Measurements from ENCODE around the gene IL34. TPM values are rescaled to one million over a fixed set of nuclear protein-coding genes. Genes with fewer than 3 reads are reported as not detected.

IL34 gene
- total RNA-seq, 2 donors from 2014 or later, result 3.0 to 5.6 TPM

DNA sequence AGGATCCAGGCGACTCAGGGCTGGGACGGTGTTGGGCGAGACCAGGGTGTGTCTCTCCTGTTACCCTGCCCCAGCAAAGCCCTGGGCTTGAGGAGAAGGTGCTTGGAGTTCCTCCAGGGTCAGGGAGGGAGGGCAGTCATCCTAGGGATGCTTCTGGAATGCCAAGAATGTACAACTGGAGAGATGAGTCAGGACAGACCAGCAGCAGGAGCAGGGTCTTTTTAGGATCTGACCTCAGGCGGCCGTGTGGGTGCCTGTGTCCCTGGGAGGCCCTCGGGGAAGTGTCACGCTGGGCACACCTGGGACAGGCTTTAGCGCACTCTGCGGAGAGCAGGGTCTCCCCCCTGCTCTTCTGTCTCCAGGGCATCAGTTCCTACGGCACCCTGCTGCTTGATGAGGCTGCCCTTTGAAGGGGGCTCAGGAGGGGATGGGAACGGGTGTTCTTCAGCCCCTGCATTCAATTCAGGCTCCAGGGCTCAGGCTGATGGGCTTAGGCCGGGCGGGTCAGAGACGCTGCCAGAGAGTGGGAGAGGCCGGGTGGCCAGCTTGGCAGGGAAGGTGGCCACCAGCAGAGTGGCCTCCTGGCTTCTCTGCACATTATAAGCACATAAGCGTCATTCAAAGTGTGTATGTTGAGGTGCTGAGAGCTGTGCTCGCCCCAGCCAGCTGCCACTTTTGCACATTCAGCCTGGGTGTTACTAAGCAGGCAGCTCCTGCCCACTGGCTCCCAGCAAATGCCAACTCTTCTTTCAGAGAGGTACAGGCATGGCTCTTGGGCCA, 47.9 kb downstream of the IL34 start:
- TF ChIP-seq CTCF (conservative IDR thresholded peaks at IDR 0.05), result no peak
- no peak overlapping the region for H3K4me3 Mint-ChIP-seq
- H3K9me3 Mint-ChIP-seq, result no peaks in the 10 kb centered on the region
- peak; percentile 87 for DNase-seq
- WGBS, 2 experiments (ENCODE audit: insufficient coverage in 1 of 2, insufficient read length in 1 of 2), result 68 to 74% methylated on average over 10 to 17 of the region's 17 CpGs
- H3K36me3 ChIP-seq (ENCODE audit: control insufficient read depth, insufficient read depth, low read length), result peaks cover under 1% of the 10 kb centered on the region
- peaks cover 10% of the 10 kb centered on the region for H3K36me3 Mint-ChIP-seq (ENCODE audit: low read depth)
- H3K4me3 ChIP-seq (ENCODE audit: low read length), result no peak overlapping the region
- peak overlapping the region; percentile 74 for H3K27ac Mint-ChIP-seq
- peaks cover 10% of the 10 kb centered on the region for H3K4me1 ChIP-seq (ENCODE audit: control insufficient read depth, insufficient read depth, low read length)
- H3K4me1 Mint-ChIP-seq, result peaks cover 14% of the 10 kb centered on the region
- H3K9ac ChIP-seq (ENCODE audit: extremely low read depth, low read length, poor library complexity, severe bottlenecking), result no peak overlapping the region
- H3K27ac ChIP-seq (ENCODE audit: low read depth, low read length), result peak overlapping the region; percentile 88
- H3K27me3 ChIP-seq (ENCODE audit: control insufficient read depth, insufficient read depth, low read length, poor library complexity, severe bottlenecking), result no peaks in the 10 kb centered on the region
- H3K9me3 ChIP-seq (ENCODE audit: control insufficient read depth, low read length), result no peaks in the 10 kb centered on the region
- no peaks in the 10 kb centered on the region for H3K27me3 Mint-ChIP-seq (ENCODE audit: insufficient read depth)

DNA sequence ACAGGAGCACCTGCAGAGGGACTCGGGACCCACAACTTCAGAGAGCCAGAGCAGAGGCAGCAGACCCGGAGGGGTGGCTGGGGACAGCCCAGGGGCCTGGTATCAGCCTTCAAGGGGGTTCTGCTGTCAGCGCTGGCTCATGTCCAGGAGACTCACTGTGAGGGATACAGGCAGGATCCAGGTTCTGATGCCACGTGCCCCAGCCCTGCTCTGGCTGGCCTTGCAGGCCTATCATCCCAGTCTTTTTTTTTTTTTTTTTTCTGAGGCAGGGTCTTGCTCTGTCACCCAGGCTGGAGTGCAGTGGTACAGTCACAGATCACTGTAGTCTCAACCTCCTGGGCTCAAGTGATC, 48.5 kb downstream of the IL34 start:
- H3K9me3 ChIP-seq (ENCODE audit: control insufficient read depth, low read length), result no peaks in the 10 kb centered on the region
- no peaks in the 10 kb centered on the region for H3K27me3 ChIP-seq (ENCODE audit: control insufficient read depth, insufficient read depth, low read length, poor library complexity, severe bottlenecking)
- WGBS, 2 experiments (ENCODE audit: insufficient coverage in 1 of 2, insufficient read length in 1 of 2), result 89 to 97% methylated on average over 3 to 4 of the region's 4 CpGs
- peaks cover 14% of the 10 kb centered on the region for H3K4me1 Mint-ChIP-seq
- TF ChIP-seq CTCF (conservative IDR thresholded peaks at IDR 0.05), result no peak
- peak overlapping the region; percentile 74 for H3K27ac Mint-ChIP-seq
- peaks cover 3% of the 10 kb centered on the region for H3K36me3 ChIP-seq (ENCODE audit: control insufficient read depth, insufficient read depth, low read length)
- no peaks in the 10 kb centered on the region for H3K27me3 Mint-ChIP-seq (ENCODE audit: insufficient read depth)
- DNase-seq, result no peak
- H3K4me3 Mint-ChIP-seq, result no peak overlapping the region
- H3K27ac ChIP-seq (ENCODE audit: low read depth, low read length), result peak overlapping the region; percentile 88
- no peak overlapping the region for H3K4me3 ChIP-seq (ENCODE audit: low read length)
- H3K4me1 ChIP-seq (ENCODE audit: control insufficient read depth, insufficient read depth, low read length), result peaks cover 10% of the 10 kb centered on the region
- peaks cover 10% of the 10 kb centered on the region for H3K36me3 Mint-ChIP-seq (ENCODE audit: low read depth)
- H3K9ac ChIP-seq (ENCODE audit: extremely low read depth, low read length, poor library complexity, severe bottlenecking), result no peak overlapping the region
- H3K9me3 Mint-ChIP-seq, result no peaks in the 10 kb centered on the region

DNA sequence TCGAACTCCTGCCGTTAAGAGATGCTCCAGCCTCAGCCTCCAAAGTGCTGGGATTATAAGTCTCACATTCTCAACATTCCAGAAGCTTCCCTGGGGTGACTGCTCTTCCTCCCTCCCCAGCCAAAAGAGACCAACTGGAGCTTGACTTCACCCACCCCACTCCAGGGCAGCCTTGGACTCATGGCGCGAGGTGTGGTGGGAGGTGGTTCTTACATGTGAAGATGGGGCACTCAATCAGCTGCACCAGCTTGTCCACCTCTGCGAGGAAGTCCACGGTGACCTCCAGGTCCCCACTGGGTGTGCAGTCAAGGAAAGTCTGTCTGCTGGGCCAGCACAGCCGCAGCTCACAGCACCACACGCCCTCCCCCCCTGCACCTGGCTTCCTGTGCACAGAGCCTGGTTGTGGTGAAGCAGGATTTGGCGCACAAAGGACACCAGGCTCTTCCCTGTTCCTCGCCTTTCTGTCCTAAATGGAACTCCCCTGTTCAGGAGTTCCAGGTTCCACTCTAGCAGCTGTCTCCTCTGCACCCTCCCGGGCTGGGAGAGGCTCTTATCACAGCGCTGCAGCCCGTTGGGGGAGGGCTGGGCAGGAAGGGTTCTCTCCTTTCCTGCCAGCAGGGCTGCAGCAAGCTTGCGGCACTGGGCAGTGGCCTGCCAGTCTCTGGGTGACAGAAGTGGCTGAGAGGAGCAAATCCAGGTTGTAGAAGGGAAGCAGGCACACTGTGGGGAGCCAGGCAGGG, 49.1 kb downstream of the IL34 start:
- Mint-ChIP-seq H3K9me3 (no peaks in the 10 kb centered on the region), H3K27ac (peak overlapping the region; percentile 74), H3K27me3 (ENCODE audit: insufficient read depth) (no peaks in the 10 kb centered on the region), H3K4me1 (peaks cover 14% of the 10 kb centered on the region), H3K4me3 (no peak overlapping the region), H3K36me3 (ENCODE audit: low read depth) (peaks cover 10% of the 10 kb centered on the region)
- peak; percentile 75 for DNase-seq
- Histone ChIP-seq H3K9ac (ENCODE audit: extremely low read depth, low read length, poor library complexity, severe bottlenecking) (no peak overlapping the region), H3K27me3 (ENCODE audit: control insufficient read depth, insufficient read depth, low read length, poor library complexity, severe bottlenecking) (no peaks in the 10 kb centered on the region), H3K27ac (ENCODE audit: low read depth, low read length) (no peak overlapping the region), H3K9me3 (ENCODE audit: control insufficient read depth, low read length) (no peaks in the 10 kb centered on the region), H3K36me3 (ENCODE audit: control insufficient read depth, insufficient read depth, low read length) (peaks cover 3% of the 10 kb centered on the region), H3K4me1 (ENCODE audit: control insufficient read depth, insufficient read depth, low read length) (peaks cover 10% of the 10 kb centered on the region), H3K4me3 (ENCODE audit: low read length) (no peak overlapping the region)
- 88 to 90% methylated on average over 9 to 14 of the region's 14 CpGs for WGBS, 2 experiments (ENCODE audit: insufficient coverage in 1 of 2, insufficient read length in 1 of 2)
- peak; percentile 26 for TF ChIP-seq CTCF (conservative IDR thresholded peaks at IDR 0.05)
